ENCODE results near the gene CRTC3. TPM values are rescaled to one million over a fixed set of nuclear protein-coding genes. Genes with fewer than 3 reads are reported as not detected.
"Not testable (repeated sequence)": the region's sequence is repeated elsewhere in the genome, so short reads cannot be mapped to it uniquely, and the experiment has no call there.

Gene CRTC3
- total RNA-seq, 1 experiment from 2014 or later, result 10.8 TPM

DNA sequence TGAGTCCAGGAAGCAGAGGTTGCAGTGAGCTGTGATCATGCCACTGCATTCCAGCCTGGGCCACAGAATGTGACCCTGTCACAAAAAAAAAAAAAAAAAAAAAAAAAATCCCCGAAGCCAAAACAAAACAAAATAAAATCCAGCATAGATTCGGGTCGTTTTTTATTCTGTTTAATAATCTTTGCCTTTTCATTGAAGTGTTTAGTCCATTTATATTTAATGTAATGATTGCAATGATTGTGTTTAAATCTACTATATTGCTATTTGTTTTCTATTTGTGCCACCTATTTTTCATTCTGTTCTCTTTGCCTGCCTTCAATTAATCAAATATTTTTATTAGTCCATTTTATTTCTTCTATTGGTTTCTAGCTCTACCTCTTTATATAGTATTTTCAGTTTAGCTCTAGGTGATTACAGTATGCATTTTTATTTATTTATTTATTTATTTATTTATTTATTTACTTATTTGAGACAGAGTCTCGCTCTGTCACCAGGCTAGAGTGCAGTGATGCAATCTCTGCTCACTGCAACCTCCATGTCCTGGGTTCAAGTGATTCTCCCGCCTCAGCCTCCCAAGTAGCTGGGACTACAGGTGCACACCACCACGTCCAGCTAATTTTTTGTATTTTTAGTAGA, 159.7 kb downstream of the CRTC3 start:
- in situ Hi-C loops (cut with HindIII; ENCODE audit: low pct_unique_long_range_greater_than_20kb, low sequenced_read_pairs); DNase-seq (ENCODE audit: low read depth, low spot score): not testable (repeated sequence)

DNA sequence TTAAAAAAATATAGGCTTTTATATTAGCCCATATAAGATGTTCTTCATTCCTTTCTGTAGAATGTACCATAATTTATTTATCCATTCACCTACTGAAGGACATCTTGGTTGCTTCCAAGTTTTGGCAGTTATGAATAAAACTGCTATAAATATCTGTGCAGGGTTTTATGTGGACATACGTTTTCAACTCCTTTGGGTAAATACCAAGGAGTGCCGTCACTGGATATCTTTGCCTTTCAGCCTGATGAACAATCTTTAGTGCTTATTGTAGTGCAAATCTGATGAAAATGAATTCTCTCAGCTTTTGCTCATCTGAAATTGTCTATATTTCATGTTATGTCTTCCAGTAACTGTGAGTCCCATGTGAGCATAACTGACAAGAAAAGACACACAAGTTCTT, 160.9 kb downstream of the CRTC3 start:
- no peak for DNase-seq (ENCODE audit: low read depth, low spot score)
- in situ Hi-C loops (cut with HindIII; ENCODE audit: low pct_unique_long_range_greater_than_20kb, low sequenced_read_pairs), result no loop called here

DNA sequence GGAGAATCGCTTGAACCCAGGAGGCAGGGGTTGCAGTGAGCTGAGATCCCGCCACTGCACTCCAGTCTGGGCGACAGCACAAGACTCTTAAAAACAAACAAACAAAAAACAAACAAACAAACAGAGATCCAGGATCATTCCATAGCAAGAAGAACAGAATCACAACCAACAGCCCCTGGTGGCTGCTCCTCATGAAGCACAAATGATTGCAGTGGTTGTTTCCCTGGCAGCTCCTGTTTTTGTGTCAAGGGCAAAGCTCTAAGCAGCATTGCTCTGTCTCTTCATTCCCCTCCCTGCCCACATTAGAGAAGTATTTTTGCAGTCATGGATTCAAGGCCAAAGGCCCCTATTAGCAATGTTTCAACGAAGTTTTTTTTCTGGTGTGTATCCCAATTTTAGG, 161.6 kb downstream of the CRTC3 start:
- no peak for DNase-seq (ENCODE audit: low read depth, low spot score)
- in situ Hi-C loops (cut with HindIII; ENCODE audit: low pct_unique_long_range_greater_than_20kb, low sequenced_read_pairs), result no loop called here

DNA sequence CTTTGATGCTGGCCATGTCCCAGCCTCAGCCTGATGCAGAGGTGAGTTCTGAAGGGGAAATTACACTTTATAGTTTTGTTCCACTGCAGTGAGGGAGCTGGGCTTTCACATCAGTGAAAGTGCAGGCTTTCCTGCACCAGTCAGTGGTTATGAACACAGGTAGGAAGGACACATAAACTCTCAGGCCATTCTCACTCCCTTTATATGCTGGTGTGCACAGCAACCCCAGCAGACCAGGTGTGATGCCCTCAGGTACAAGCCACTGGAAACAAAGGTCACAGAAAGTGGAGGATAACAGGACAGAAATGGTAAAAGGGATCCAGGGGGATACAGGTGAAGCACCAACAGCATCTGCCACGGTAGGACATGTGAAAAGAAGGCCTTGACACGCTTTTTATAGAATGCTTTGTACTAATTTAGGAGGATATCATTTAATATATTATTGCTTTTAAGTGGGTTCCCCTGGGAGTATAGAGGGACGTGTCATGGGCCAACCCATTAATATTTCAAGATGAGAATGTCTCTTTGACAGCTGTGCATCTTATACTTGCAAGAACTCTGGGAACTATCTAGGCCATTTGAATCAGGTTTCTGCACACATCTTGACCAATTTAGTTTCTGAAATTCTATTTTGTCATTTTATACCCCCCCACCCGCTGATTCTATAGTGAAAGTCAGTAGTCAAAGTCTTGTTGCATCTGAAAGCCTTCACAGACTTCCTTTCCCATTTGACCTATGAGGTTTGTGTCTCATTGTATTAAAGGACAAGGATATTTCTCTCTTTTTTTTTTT, 162.5 kb downstream of the CRTC3 start:
- no peak for DNase-seq (ENCODE audit: low read depth, low spot score)
- in situ Hi-C loops (cut with HindIII; ENCODE audit: low pct_unique_long_range_greater_than_20kb, low sequenced_read_pairs), result no loop called here

Other genes starting within 250 kb of the CRTC3 start
- 2.1 and 2.2 TPM in 2 replicates for gene ZNF774, start 177.6 kb upstream of the CRTC3 start, total RNA-seq (2014; rRNA removed; shearing (Covaris generic))
- 141 and 153 TPM in 2 replicates for gene IQGAP1, start 141.7 kb upstream of the CRTC3 start, total RNA-seq (2014; rRNA removed; shearing (Covaris generic))
- gene BLM, start 187.4 kb downstream of the CRTC3 start, total RNA-seq (2014; rRNA removed; shearing (Covaris generic)), result 41.3 and 41.9 TPM in 2 replicates